H1 (cell line): ENCODE results near the gene PAQR4. TPM values are rescaled to one million over a fixed set of nuclear protein-coding genes. Genes with fewer than 3 reads are reported as not detected.

Experiments
- CTCF ChIA-PET: fragments of 300-600 bp; sonication (Branson Sonifier 250); formaldehyde crosslinking; loops from one replicate; lab custom pipeline; 2021; ENCODE audit not compliant: partially characterized antibody; lab: Charles Lee
- POLR2A ChIA-PET: fragments of 300-600 bp; sonication (Branson Sonifier 250); formaldehyde crosslinking; loops from one replicate; lab custom pipeline; 2021; ENCODE audit warnings: inconsistent platforms; ENCODE audit not compliant: partially characterized antibody; lab: Charles Lee
- DNase-seq, 2 experiments: peaks; one replicate each; pipeline versions ENCODE4 v3.0.0 to v3.0.0-alpha.2; 2010 to 2022; ENCODE audit warnings: low spot score in 2 of 2, low read depth in 1 of 2, mixed read lengths in 1 of 2
- FAIRE-seq: peaks from 2 replicates; lab custom pipeline; 2011; peaks lifted over from hg19 to GRCh38; lab: Jason Lieb, UNC
- H2AFZ ChIP-seq: 2 replicates; pipeline ENCODE4 v1.8.1; 2012; ENCODE audit warnings: low read length, inconsistent platforms
- H2AK5ac ChIP-seq: 2 replicates; pipeline ENCODE4 v1.6.1; 2013; ENCODE audit warnings: low read depth, low read length
- H2BK120ac ChIP-seq: replicated peaks from 2 replicates; pipeline ENCODE3; 2013; ENCODE audit warnings: low read depth, low read length, inconsistent platforms
- H2BK12ac ChIP-seq: 2 replicates; pipeline ENCODE4 v1.6.1; 2013; ENCODE audit warnings: low read depth, low read length
- H2BK15ac ChIP-seq: 2 replicates; pipeline ENCODE4 v1.6.1; 2013; ENCODE audit warnings: low read length
- H2BK20ac ChIP-seq: 2 replicates; pipeline ENCODE4 v1.6.1; 2013; ENCODE audit warnings: low read length
- H2BK5ac ChIP-seq: 2 replicates; pipeline ENCODE4 v1.6.1; 2013; ENCODE audit warnings: low read depth, low read length
- H3K14ac ChIP-seq: 2 replicates; pipeline ENCODE4 v1.6.1; 2013; ENCODE audit warnings: inconsistent platforms; ENCODE audit not compliant: insufficient read length
- H3K18ac ChIP-seq: 2 replicates; pipeline ENCODE4 v1.6.1; 2013; ENCODE audit warnings: low read length; ENCODE audit errors: extremely low read depth
- H3K23ac ChIP-seq: 2 replicates; pipeline ENCODE4 v1.6.1; 2013; ENCODE audit warnings: inconsistent platforms; ENCODE audit not compliant: insufficient read length
- H3K23me2 ChIP-seq: 2 replicates; pipeline ENCODE4 v1.6.1; 2013; ENCODE audit warnings: low read depth, low read length
- H3K27ac ChIP-seq: 2 replicates; pipeline ENCODE4 v1.6.1; 2011; ENCODE audit warnings: low read depth, low read length, inconsistent platforms
- H3K27me3 ChIP-seq, 4 experiments: replicated peaks in 1 of 4; 1 replicate in 1 of 4; 2 replicates in 3 of 4; pipeline versions ENCODE4 v1.6.1 to v1.8.1; 2011 to 2013; ENCODE audit warnings: low read length in 3 of 4, mild to moderate bottlenecking in 3 of 4, inconsistent platforms in 2 of 4, mixed read lengths in 2 of 4, moderate library complexity in 1 of 4; ENCODE audit not compliant: control insufficient read depth in 3 of 4, insufficient read depth in 3 of 4; ENCODE audit errors: extremely low read depth in 1 of 4
- H3K36me3 ChIP-seq, 4 experiments: 2 replicates each; pipeline versions ENCODE4 v1.6.1 to v1.8.1; 2011 to 2013; ENCODE audit warnings: mild to moderate bottlenecking in 4 of 4, low read length in 3 of 4, moderate library complexity in 2 of 4, control low read depth in 1 of 4, inconsistent platforms in 1 of 4; ENCODE audit not compliant: insufficient read depth in 4 of 4, control insufficient read depth in 2 of 4
- H3K4ac ChIP-seq: replicated peaks from 2 replicates; pipeline ENCODE3; 2013; ENCODE audit warnings: low read length, low read depth, mixed read lengths, inconsistent platforms; ENCODE audit not compliant: insufficient read length
- H3K4me1 ChIP-seq, 4 experiments: replicated peaks in 1 of 4; 1 replicate in 1 of 4; 2 replicates in 3 of 4; pipeline versions ENCODE4 v1.6.1 to v1.8.1; 2011 to 2013; ENCODE audit warnings: low read length in 3 of 4, inconsistent platforms in 2 of 4, mixed read lengths in 1 of 4; ENCODE audit not compliant: insufficient read depth in 4 of 4, control insufficient read depth in 3 of 4
- H3K4me2 ChIP-seq, 2 experiments: 2 replicates each; pipeline versions ENCODE4 v1.6.1 to v1.8.1; 2011 to 2013; ENCODE audit warnings: low read depth in 2 of 2, low read length in 2 of 2, control low read depth in 1 of 2, inconsistent platforms in 1 of 2, mild to moderate bottlenecking in 1 of 2; ENCODE audit not compliant: insufficient read depth in 1 of 2
- H3K4me3 ChIP-seq, 4 experiments: fragments of 200-600, 300-600 bp in 1 of 4; sonication (generic), shearing (Covaris generic), sonication (Bioruptor Twin) in 1 of 4; 2 replicates each; pipeline versions ENCODE4 v1.5.1 to v1.8.1; 2011 to 2016; ENCODE audit warnings: low read length in 4 of 4, low read depth in 3 of 4, control low read depth in 2 of 4, inconsistent platforms in 2 of 4, mild to moderate bottlenecking in 2 of 4, mixed read lengths in 1 of 4, moderate library complexity in 1 of 4; ENCODE audit not compliant: insufficient read depth in 2 of 4; ENCODE audit errors: extremely low read depth in 1 of 4
- H3K56ac ChIP-seq: replicated peaks from 2 replicates; pipeline ENCODE3; 2013; ENCODE audit warnings: low read depth, mild to moderate bottlenecking, mixed read lengths, low read length, inconsistent platforms; ENCODE audit not compliant: insufficient read length
- H3K79me1 ChIP-seq: 2 replicates; pipeline ENCODE4 v1.6.1; 2013; ENCODE audit warnings: low read depth, low read length, control low read depth
- H3K79me2 ChIP-seq, 2 experiments: 2 replicates each; pipeline versions ENCODE4 v1.6.1 to v1.8.1; 2012 to 2013; ENCODE audit warnings: low read length in 2 of 2, mild to moderate bottlenecking in 2 of 2, inconsistent platforms in 1 of 2; ENCODE audit not compliant: insufficient read depth in 2 of 2, control insufficient read depth in 1 of 2
- H3K9ac ChIP-seq, 4 experiments: replicated peaks in 1 of 4; 1 replicate in 1 of 4; 2 replicates in 3 of 4; pipeline versions ENCODE4 v1.6.1 to v1.8.1; 2011 to 2013; ENCODE audit warnings: low read depth in 3 of 4, low read length in 3 of 4, control low read depth in 2 of 4, mild to moderate bottlenecking in 2 of 4, moderate library complexity in 2 of 4, inconsistent platforms in 1 of 4; ENCODE audit errors: extremely low read depth in 1 of 4
- H3K9me3 ChIP-seq, 2 experiments: 2 replicates each; pipeline versions ENCODE4 v1.6.1 to v1.8.1; 2012 to 2013; ENCODE audit warnings: mild to moderate bottlenecking in 2 of 2, moderate library complexity in 2 of 2, control low read depth in 1 of 2, inconsistent platforms in 1 of 2, low read depth in 1 of 2, low read length in 1 of 2, mixed read lengths in 1 of 2; ENCODE audit not compliant: insufficient read depth in 2 of 2
- H4K20me1 ChIP-seq, 2 experiments: replicated peaks in 1 of 2; 2 replicates each; pipeline versions ENCODE3 to v1.8.1; 2011 to 2013; ENCODE audit warnings: inconsistent platforms in 2 of 2, low read length in 2 of 2, mild to moderate bottlenecking in 1 of 2; ENCODE audit not compliant: insufficient read depth in 2 of 2, control insufficient read depth in 1 of 2
- H4K5ac ChIP-seq: 2 replicates; pipeline ENCODE4 v1.6.1; 2013; ENCODE audit warnings: low read length, low read depth, mixed read lengths, inconsistent platforms; ENCODE audit not compliant: insufficient read length
- H4K8ac ChIP-seq: 2 replicates; pipeline ENCODE4 v1.8.0; 2013; ENCODE audit warnings: mild to moderate bottlenecking, moderate library complexity, low read length, inconsistent platforms; ENCODE audit not compliant: insufficient read depth; ENCODE audit errors: extremely low read depth
- H4K91ac ChIP-seq: replicated peaks from 2 replicates; pipeline ENCODE3; 2013; ENCODE audit warnings: low read length, mixed read lengths, inconsistent platforms; ENCODE audit not compliant: insufficient read length
- ATF3 ChIP-seq: IDR thresholded peaks from 2 replicates; pipeline ENCODE4 v1.6.1; 2011; ENCODE audit warnings: low read depth, mild to moderate bottlenecking, low read length; ENCODE audit not compliant: insufficient read depth
- CEBPB ChIP-seq: IDR thresholded peaks from 2 replicates; pipeline ENCODE4 v1.6.1; 2012; ENCODE audit warnings: low read depth, low read length
- CHD2 ChIP-seq: IDR thresholded peaks from 2 replicates; pipeline ENCODE4 v1.6.1; 2012; ENCODE audit warnings: low read length, improper control_type of control experiment
- CTCF ChIP-seq, 3 experiments: IDR thresholded peaks; 1 replicate in 2 of 3; 2 replicates in 1 of 3; pipeline versions ENCODE4 v1.5.1 to v1.6.1; 2011; ENCODE audit warnings: low read length in 3 of 3, mild to moderate bottlenecking in 3 of 3, inconsistent platforms in 2 of 3, low read depth in 1 of 3, moderate library complexity in 1 of 3; ENCODE audit not compliant: insufficient read depth in 1 of 3; ENCODE audit errors: control extremely low read depth in 1 of 3
- EGR1 ChIP-seq: IDR thresholded peaks from 2 replicates; pipeline ENCODE4 v1.6.1; 2011; ENCODE audit warnings: low read depth, low read length, borderline replicate concordance
- PHF8 ChIP-seq: fragments of 200-600 bp; sonication (generic); conservative IDR thresholded peaks from 2 replicates; pipeline ENCODE4 v1.7.1; 2012; ENCODE audit warnings: low read depth, mild to moderate bottlenecking, inconsistent platforms, low read length, moderate library complexity
- POU5F1 ChIP-seq: IDR thresholded peaks from 2 replicates; pipeline ENCODE4 v1.6.1; 2011; ENCODE audit warnings: low read depth, mild to moderate bottlenecking, low read length, moderate library complexity
- RFX5 ChIP-seq: IDR thresholded peaks from 2 replicates; pipeline ENCODE4 v1.6.1; 2011; ENCODE audit warnings: low read depth, low read length, improper control_type of control experiment, borderline replicate concordance
- SIN3A ChIP-seq, 2 experiments: IDR thresholded peaks in 1 of 2; conservative IDR thresholded peaks in 1 of 2; 2 replicates each; pipeline ENCODE4 v1.6.1; 2011 to 2012; ENCODE audit warnings: low read length in 2 of 2, improper control_type of control experiment in 1 of 2, low read depth in 1 of 2, mild to moderate bottlenecking in 1 of 2
- WGBS, 2 experiments: shearing (Covaris generic) in 1 of 2; methylation state at CpG; one replicate each; pipeline versions ENCODE4 v1.1.6 to v1.1.7; 2013 to 2015; ENCODE audit warnings: low lambda C conversion rate in 2 of 2, mixed read lengths in 2 of 2, inconsistent platforms in 1 of 2, low coverage in 1 of 2, missing lambda C conversion rate in 1 of 2; ENCODE audit not compliant: insufficient replicate concordance in 2 of 2, insufficient coverage in 1 of 2, insufficient read length in 1 of 2; ENCODE audit errors: extremely low coverage in 1 of 2, missing lambda C conversion rate in 1 of 2; 5-methylcytosine and 5-hydroxymethylcytosine counted together
- polyA plus RNA-seq, 7 experiments: library from polyadenylated mRNA; depleted of rRNA in 3 of 7; stranded (reverse) in 5 of 7; unstranded in 2 of 7; fragments of >200 nt in 5 of 7; fragments of 200-250 nt in 2 of 7; gene quantifications; 1 replicate in 5 of 7; 2 replicates in 1 of 7; 4 replicates in 1 of 7; pipeline versions ENCODE4 v1.2.1 to v1.2.3, GENCODE V29; 2011 to 2013; ENCODE audit warnings: missing spikeins in 2 of 7, mixed read lengths in 2 of 7
- total RNA-seq: library from RNA; stranded (reverse); fragmentation: NEBNext Ultra II Directional; extraction: Animal tissue kit (Norgen Biotek cat#: 25700); gene quantifications from 2 replicates; pipeline ENCODE4 v1.2.1, GENCODE V29; 2021

Gene PAQR4
- total and polyA plus RNA-seq, 2 of the 8 experiments (the other 6 are each of a cell fraction or from before 2014, with no cell fraction given): 28.2 to 34.6 TPM

GRCh38 chr16:3020247-3020603 is 51.1 kb downstream of the PAQR4 start, which contains the start of gene TNFRSF12A:
TSS of gene TNFRSF12A (plus strand) at chr16:3020368. CDS start at chr16:3020398, 30 bp downstream.
- Histone ChIP-seq H3K79me2 (peaks cover 11 to 27% of the 10 kb centered on the region in 2 experiments), H4K20me1 (peaks cover 13 to 20% of the 10 kb centered on the region in 2 experiments), H3K9me3 (no peaks in the 10 kb centered on the region), H3K4me2 (peak within 1 kb of the TSS; percentile 83 to 88), H2BK120ac (no peak within 1 kb of the TSS), H2BK15ac (no peak within 1 kb of the TSS), H3K4me3 (peak within 1 kb of the TSS; percentile 74 to 97 (median 94)), H4K5ac (peak within 1 kb of the TSS; percentile 88), H3K23me2 (peaks cover 28% of the 10 kb centered on the region), H3K23ac (no peak within 1 kb of the TSS), H3K36me3 (peaks cover 6 to 14% (median 9%) of the 10 kb centered on the region in 4 experiments; a peak in 6 of 8 replicates), H4K91ac (peak within 1 kb of the TSS; percentile 96), H3K27me3 (no peaks in the 10 kb centered on the region), H2BK5ac (peak within 1 kb of the TSS; percentile 94), H3K27ac (peak within 1 kb of the TSS; percentile 83), H3K4me1 (peaks cover 5 to 29% (median 24%) of the 10 kb centered on the region in 4 experiments), H3K14ac (peak within 1 kb of the TSS; percentile 37), H4K8ac (peak within 1 kb of the TSS; percentile 80), H2BK12ac (peak within 1 kb of the TSS; percentile 50), H3K56ac (peak within 1 kb of the TSS; percentile 43), H2AK5ac (peak within 1 kb of the TSS; percentile 88; the same call in 1 of the 2 replicates), H2AFZ (no peak within 1 kb of the TSS), H3K4ac (peak within 1 kb of the TSS; percentile 99), H3K9ac (peak within 1 kb of the TSS; percentile 60 to 92 (median 89)), H2BK20ac (no peak within 1 kb of the TSS), H3K18ac (peak within 1 kb of the TSS; percentile 98), H3K79me1 (peaks cover 6% of the 10 kb centered on the region; the same call in 1 of the 2 replicates)
- DNase-seq: peak in 1 of 2 experiments; percentile 85
- FAIRE-seq: no peak
- ChIA-PET CTCF (interaction anchor here (0.8 to 23.8 kb wide), 7 partner anchors 11 to 94 kb away, joined by 3 to 639 read pairs (median 8); partner anchors contain the start of genes CLDN9 and PAQR4), POLR2A (interaction anchor here (1.0 to 35.7 kb wide), 15 partner anchors 3 to 263 kb away, joined by 3 to 1808 read pairs (median 12); partner anchors contain the start of genes BICDL2, CLDN6, CLDN9 and HCFC1R1)
- 0% methylated on average over 8 of the region's 49 CpGs; no CpG with 5 or more reads in 1 of the 2 experiments for WGBS, 2 experiments
- peak; percentile 96 for TF ChIP-seq EGR1
- no peak for TF ChIP-seq ATF3
- no peak for TF ChIP-seq RFX5
- TF ChIP-seq SIN3A (conservative IDR thresholded peaks at IDR 0.05 in 1 of 2, IDR thresholded peaks at IDR 0.05 in 1 of 2; ENCODE audit: low read depth in 1 of 2, low read length in 2 of 2): peak in 1 of 2 experiments; percentile 72; a peak in 1 of 4 replicates
- TF ChIP-seq CTCF (IDR thresholded peaks at IDR 0.05; ENCODE audit: control extremely low read depth in 1 of 3, insufficient read depth in 1 of 3, low read depth in 1 of 3, low read length in 3 of 3): peak in 1 of 3 experiments; percentile 3; a peak in 1 of 4 replicates
- TF ChIP-seq PHF8: peak; percentile 81
- 0 out of 2 replicates have a peak, but pooled peaks have one; percentile 13 for TF ChIP-seq CHD2
- no peak for TF ChIP-seq CEBPB
- no peak for TF ChIP-seq POU5F1
